Epidermal melanocyte (primary cell): ENCODE results near the gene IQCK.

ENCODE experiments used
- DNase-seq: peaks from one replicate; pipeline ENCODE4 v3.0.0; 2011; ENCODE audit warnings: low spot score; ENCODE audit not compliant: insufficient read length

The IQCK gene

GRCh38 chr16:19835968-19836421, 117.9 kb downstream of the IQCK start:
- no peak for DNase-seq

GRCh38 chr16:19837331-19837980, 119.4 kb downstream of the IQCK start:
- no peak for DNase-seq

GRCh38 chr16:19837984-19838707, 120.1 kb downstream of the IQCK start:
- no peak for DNase-seq

GRCh38 chr16:19840524-19841110, 122.5 kb downstream of the IQCK start:
- DNase-seq = no peak

GRCh38 chr16:19841184-19841583, 123.1 kb downstream of the IQCK start:
- no peak for DNase-seq

- no peak for DNase-seq
Measured at GRCh38 chr16:19842426-19843157, 124.5 kb downstream of the IQCK start.

GRCh38 chr16:19843371-19843770, 125.3 kb downstream of the IQCK start:
- no peak for DNase-seq

GRCh38 chr16:19844945-19845641, 127.0 kb downstream of the IQCK start:
- peak; percentile 59 for DNase-seq

- no peak for DNase-seq
Measured at GRCh38 chr16:19846436-19846835, 128.4 kb downstream of the IQCK start.

GRCh38 chr16:19848756-19849155, 130.7 kb downstream of the IQCK start:
- DNase-seq = no peak

- no peak for DNase-seq
Measured at GRCh38 chr16:19850131-19850817, 132.2 kb downstream of the IQCK start.

- DNase-seq = no peak
Measured at GRCh38 chr16:19851476-19851875, 133.4 kb downstream of the IQCK start.

- DNase-seq = no peak
Measured at GRCh38 chr16:19853132-19853741, 135.2 kb downstream of the IQCK start.

- DNase-seq = no peak
Measured at GRCh38 chr16:19853742-19854542, 135.9 kb downstream of the IQCK start.

- DNase-seq = no peak
Measured at GRCh38 chr16:19854543-19854876, 136.4 kb downstream of the IQCK start.

- DNase-seq = no peak
Measured at GRCh38 chr16:19856120-19856519, 138.0 kb downstream of the IQCK start.

- no peak for DNase-seq
Measured at GRCh38 chr16:19857593-19858339, 139.7 kb downstream of the IQCK start.

- DNase-seq = no peak
Measured at GRCh38 chr16:19858340-19859018, 140.4 kb downstream of the IQCK start.
